HG02798 (cell line): ENCODE results near the gene IQCN.

Experiments used
- ATAC-seq: cut with Tn5 transposase; IDR thresholded peaks from one replicate; pipeline ENCODE4 v1.9.1; 2021; ENCODE audit warnings: mild to moderate bottlenecking; ENCODE audit not compliant: unreplicated experiment, poor library complexity

The IQCN gene

GRCh38 chr19:18274219-18274780 lies at the start of gene IQCN:
TSS of gene IQCN (minus strand) at chr19:18274452. CDS start at chr19:18269478, 4,974 bp downstream.
- no peak for ATAC-seq

GRCh38 chr19:18322759-18323460 lies 48.7 kb upstream of the IQCN start, which contains the start of gene LSM4:
TSS of gene LSM4 (minus strand) at chr19:18323076. CDS start at chr19:18323020, 56 bp downstream.
- ATAC-seq = peak; percentile 95

GRCh38 chr19:18322318-18322758 lies 48.1 kb upstream of the IQCN start:
- ATAC-seq = no peak

- ATAC-seq = no peak
Measured at GRCh38 chr19:18321734-18322102, 47.5 kb upstream of the IQCN start.

DNA sequence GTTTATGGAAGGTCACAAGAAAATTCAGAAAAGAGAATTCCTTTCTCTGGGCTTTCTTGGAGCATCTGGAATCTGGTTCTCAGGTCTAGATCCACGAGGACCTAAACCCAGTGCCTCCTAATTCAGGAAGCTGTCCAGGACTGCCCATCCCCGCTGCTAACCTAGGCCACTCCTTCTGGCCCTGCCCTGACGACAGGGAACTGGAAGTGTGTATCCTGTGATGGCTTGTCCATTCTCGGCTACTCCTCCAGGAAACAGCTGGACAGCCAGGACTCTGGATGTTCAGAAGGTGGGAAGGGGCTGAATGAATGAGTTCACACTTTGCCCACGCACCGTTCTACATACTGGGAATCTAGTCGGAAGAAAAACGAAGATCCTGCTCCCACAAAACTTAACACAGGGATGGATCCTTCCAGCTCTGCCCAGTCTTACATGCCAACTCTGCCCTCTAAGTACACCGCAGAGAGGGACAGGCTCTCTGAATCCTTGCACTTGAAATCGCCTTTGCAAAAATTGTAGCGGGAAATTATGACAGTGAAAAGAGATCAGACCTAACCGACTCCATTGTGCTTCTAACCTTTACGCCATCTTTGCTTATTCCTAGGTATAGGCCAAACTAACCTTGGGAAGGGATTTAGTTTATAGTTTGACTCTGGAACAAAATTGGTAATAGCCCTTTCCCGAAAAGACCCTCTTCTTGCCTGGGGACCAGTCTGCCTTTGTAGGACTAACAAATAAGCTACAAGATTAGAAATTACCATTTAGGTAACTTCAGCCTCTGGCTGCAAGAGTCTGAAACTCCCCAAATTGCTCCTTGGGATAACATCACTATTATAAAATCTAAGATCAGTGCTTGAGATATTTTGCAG lies 46.8 kb upstream of the IQCN start:
- no peak for ATAC-seq

- no peak for ATAC-seq
Measured at GRCh38 chr19:18319591-18320135, 45.4 kb upstream of the IQCN start.

GRCh38 chr19:18317961-18318800 lies 43.9 kb upstream of the IQCN start:
- ATAC-seq = no peak

GRCh38 chr19:18313398-18313797 lies 39.1 kb upstream of the IQCN start:
- ATAC-seq = no peak

DNA sequence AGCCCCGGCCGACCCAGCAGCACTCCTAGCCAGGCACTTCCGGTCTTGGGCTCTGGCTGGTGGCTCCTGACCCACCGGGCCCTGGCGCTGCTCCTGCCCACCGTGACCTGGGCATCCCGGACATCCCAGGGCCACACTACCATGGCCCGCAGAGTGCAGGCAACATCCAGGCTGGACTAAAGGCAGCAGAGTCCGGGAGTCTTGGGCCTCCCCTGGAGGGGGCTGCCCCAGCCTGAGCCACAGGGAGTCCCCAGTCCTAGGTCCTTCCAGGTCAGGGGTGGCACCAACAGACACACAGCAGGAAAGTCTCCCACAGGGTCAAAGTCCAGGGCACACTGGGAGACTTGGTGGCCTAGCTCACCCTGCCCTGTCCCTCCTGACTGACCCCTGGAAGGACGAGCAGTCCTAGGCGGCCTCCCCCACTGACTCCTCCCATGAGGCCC lies 37.9 kb upstream of the IQCN start:
- no peak for ATAC-seq

DNA sequence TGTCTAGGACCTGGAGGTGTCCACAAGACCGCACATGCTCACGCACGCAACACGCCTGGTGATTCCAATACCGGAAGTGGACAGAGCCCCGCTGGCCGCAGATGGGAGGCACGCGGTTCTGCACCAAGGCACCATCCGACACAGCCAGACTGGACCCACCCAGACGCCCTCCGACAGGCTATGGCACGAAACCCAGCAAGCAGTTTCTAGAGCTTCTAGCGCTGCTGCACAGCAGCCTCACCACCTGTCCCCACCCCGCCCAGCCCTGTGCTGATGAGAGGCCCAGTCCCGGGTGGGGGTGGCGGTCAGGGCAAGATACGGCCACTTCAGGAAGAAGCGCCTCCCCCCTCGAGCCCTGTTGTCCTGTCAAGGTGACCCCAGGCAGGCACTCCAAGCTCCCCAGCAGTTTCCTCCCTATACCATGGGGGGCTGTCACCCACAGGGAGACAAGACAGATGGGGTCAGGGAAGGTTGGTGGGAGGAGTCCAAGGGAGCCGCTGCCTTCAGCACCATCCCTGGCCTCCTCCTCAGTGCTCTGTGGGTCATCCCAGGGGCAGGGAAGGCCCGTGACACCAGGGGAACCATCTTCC lies 37.3 kb upstream of the IQCN start:
- no peak for ATAC-seq

- no peak for ATAC-seq
Measured at GRCh38 chr19:18310966-18311365, 36.7 kb upstream of the IQCN start.

DNA sequence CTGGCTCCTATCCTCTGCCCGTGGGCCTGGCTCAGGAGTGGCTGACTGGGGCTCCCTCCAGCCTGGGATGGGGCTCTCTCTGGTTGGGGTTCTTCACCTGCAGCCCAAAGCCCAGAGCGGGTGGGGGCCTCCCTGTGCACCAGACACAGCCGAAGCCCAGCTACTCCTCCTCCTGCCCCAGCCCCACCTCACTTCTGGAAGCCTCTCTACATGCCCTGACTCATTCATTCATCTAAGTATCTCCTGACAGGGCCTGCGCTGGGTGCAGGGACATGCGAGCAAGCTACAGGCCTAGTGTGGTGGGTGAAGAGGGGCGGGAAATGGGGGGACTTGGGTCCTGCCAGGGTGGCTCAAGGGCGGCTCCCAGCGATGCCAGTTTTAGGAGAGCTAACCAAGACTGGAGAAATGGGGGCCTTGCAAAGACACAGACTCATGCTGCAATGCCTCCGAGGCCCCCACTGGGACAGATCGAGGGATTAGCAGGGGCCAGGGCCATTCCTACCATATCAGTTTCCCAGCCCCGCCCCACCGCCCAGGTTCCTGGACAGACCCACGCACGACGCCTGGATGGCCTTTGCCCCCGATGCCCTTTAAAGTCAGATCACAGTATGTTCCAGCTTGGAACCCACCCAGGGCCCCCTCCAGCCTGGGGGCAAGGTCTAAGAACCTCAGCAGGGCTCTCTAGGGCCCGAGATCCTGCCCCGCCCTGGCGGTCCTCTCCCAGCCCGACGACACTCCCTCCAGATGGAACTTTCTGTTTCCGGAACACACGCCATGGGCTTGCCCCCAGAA lies 36.1 kb upstream of the IQCN start:
- ATAC-seq = no peak

GRCh38 chr19:18309525-18310064 lies 35.3 kb upstream of the IQCN start:
- no peak for ATAC-seq

GRCh38 chr19:18308948-18309325 lies 34.7 kb upstream of the IQCN start:
- no peak for ATAC-seq

GRCh38 chr19:18308051-18308947 lies 34.0 kb upstream of the IQCN start:
- no peak for ATAC-seq

DNA sequence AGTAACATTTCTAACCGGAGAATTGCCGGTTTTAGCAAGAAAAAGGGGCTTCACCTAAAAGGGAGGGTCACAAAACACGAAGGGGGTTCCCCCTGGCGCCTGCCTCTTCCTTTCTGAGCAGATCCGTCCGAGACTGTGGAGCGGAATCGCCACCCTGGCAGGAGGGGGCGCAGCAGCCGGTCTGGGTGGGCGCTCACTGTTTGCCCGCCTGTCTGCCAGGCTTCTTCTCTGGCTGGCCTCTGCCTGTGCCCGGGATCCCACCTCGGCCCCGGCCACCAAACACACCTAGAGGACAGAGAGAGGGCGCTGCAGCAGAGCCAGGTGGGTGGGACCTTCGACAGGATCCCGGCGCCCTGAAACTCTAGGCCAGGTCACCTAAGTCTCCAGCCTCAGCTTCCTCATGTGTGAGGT lies 33.0 kb upstream of the IQCN start:
- no peak for ATAC-seq

GRCh38 chr19:18306888-18307260 lies 32.6 kb upstream of the IQCN start:
- ATAC-seq = no peak
